Measurements from ENCODE around the gene MAPK8IP1. TPM values are rescaled to one million over a fixed set of nuclear protein-coding genes. Genes with fewer than 3 reads are reported as not detected.
"Not testable (repeated sequence)": the region's sequence is repeated elsewhere in the genome, so short reads cannot be mapped to it uniquely, and the experiment has no call there.

The MAPK8IP1 gene
- total RNA-seq, 1 donor: 6.5 TPM

GRCh38 chr11:45902452-45903380 lies 17.3 kb downstream of the MAPK8IP1 start:
- no peak for TF ChIP-seq CTCF (IDR thresholded peaks at IDR 0.05; ENCODE audit: insufficient read depth, low read depth, low read length)
- no peak for DNase-seq (ENCODE audit: low read depth)
- no peak overlapping the region for H3K4me3 ChIP-seq (ENCODE audit: low read depth, low read length)

- no peak for TF ChIP-seq CTCF (IDR thresholded peaks at IDR 0.05; ENCODE audit: insufficient read depth, low read depth, low read length)
- DNase-seq (ENCODE audit: low read depth): no peak
Measured at GRCh38 chr11:45904309-45904915, 19.0 kb downstream of the MAPK8IP1 start.

DNA sequence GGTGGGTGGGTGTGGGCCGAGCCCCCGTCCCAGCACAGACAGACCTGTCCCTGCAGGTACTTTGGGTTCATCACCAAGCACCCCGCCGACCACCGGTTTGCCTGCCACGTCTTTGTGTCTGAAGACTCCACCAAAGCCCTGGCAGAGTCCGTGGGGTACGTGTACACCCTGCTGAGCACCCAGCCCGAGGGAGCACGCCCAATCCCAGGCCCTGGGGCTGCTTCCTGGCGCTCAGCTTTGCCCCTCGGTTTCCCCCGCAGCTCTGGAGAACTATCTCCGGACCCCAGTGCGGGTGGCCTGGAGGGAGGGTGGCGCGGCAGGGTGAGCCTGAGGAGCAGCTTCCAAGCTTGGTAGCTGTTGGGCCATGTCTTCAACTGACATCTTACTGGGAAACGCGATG lies 19.6 kb downstream of the MAPK8IP1 start:
- no peak for TF ChIP-seq CTCF (IDR thresholded peaks at IDR 0.05; ENCODE audit: insufficient read depth, low read depth, low read length)
- no peak for DNase-seq (ENCODE audit: low read depth)
- no peak overlapping the region for H3K4me3 ChIP-seq (ENCODE audit: low read depth, low read length)

More at GRCh38 chr11:45904309-45904915, 19.0 kb downstream of the MAPK8IP1 start:
- no peak overlapping the region for H3K4me3 ChIP-seq (ENCODE audit: low read depth, low read length)

DNA sequence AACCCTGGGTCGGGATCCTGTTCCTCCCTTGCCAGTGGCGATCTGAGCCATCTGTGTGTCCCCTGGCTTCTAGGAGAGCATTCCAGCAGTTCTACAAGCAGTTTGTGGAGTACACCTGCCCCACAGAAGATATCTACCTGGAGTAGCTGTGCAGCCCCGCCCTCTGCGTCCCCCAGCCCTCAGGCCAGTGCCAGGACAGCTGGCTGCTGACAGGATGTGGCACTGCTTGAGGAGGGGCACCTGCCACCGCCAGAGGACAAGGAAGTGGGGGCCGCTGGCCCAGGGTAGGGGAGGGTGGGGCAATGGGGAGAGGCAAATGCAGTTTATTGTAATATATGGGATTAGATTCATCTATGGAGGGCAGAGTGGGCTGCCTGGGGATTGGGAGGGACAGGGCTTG lies 20.1 kb downstream of the MAPK8IP1 start:
- DNase-seq (ENCODE audit: low read depth); H3K4me3 ChIP-seq (ENCODE audit: low read depth, low read length): not testable (repeated sequence)

GRCh38 chr11:45906096-45906682 lies 20.7 kb downstream of the MAPK8IP1 start:
- TF ChIP-seq CTCF (IDR thresholded peaks at IDR 0.05; ENCODE audit: insufficient read depth, low read depth, low read length): no peak
- H3K4me3 ChIP-seq (ENCODE audit: low read depth, low read length): no peak overlapping the region

GRCh38 chr11:45906965-45907611 lies 21.6 kb downstream of the MAPK8IP1 start, which contains the start of gene FREY1:
FREY1 (minus strand) TSS chr11:45907271; CDS start chr11:45907245, 26 bp downstream.
- no peak for DNase-seq (ENCODE audit: low read depth)
- no peak for TF ChIP-seq CTCF (IDR thresholded peaks at IDR 0.05; ENCODE audit: insufficient read depth, low read depth, low read length)
- no peak within 1 kb of the TSS for H3K4me3 ChIP-seq (ENCODE audit: low read depth, low read length)

More at GRCh38 chr11:45906096-45906682, 20.7 kb downstream of the MAPK8IP1 start:
- DNase-seq (ENCODE audit: low read depth): no peak

Data from fibroblast of villous mesenchyme (primary cell).